ENCODE measurements around the gene GPR107.

GPR107 gene

DNA sequence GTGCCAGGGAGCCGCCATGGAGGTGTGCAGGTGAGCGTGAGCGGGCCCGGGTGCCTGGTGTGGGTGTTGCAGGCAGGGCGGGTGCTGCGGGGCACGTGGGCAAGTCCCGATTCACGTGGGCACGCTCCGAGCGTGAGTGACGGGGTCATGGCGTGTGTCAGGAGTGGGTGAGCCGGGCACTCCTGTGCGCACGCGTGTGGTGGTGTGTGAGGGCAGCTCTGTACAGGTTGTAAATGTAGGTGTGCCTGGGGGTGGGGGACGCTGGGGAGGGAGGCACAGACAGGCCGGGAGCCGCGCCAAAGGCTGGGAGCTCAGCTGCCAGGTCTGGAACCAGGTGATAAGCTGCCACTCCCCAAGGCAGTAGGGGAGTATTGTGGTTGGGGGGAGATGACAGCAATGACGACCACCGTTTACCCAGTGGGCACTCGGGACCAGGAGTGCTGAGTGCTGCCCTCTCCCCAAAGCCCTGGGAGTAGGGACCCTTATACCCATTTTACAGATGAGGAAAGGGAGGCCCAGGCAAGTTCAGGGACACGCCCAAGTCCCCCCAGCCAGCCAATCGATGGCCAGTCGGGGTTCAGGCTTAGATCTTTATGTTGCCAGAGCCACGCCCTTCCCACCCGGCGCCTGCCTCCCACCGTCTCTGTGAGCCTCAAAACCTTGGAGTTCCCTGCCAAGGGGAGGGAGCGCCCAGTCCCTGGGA, 128.1 kb downstream of the GPR107 start:
- TF ChIP-seq, protein P1, sequence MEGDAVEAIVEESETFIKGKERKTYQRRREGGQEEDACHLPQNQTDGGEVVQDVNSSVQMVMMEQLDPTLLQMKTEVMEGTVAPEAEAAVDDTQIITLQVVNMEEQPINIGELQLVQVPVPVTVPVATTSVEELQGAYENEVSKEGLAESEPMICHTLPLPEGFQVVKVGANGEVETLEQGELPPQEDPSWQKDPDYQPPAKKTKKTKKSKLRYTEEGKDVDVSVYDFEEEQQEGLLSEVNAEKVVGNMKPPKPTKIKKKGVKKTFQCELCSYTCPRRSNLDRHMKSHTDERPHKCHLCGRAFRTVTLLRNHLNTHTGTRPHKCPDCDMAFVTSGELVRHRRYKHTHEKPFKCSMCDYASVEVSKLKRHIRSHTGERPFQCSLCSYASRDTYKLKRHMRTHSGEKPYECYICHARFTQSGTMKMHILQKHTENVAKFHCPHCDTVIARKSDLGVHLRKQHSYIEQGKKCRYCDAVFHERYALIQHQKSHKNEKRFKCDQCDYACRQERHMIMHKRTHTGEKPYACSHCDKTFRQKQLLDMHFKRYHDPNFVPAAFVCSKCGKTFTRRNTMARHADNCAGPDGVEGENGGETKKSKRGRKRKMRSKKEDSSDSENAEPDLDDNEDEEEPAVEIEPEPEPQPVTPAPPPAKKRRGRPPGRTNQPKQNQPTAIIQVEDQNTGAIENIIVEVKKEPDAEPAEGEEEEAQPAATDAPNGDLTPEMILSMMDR (IDR thresholded peaks at IDR 0.05; ENCODE audit: extremely low read depth, missing control alignments), result no peak
- no peak for DNase-seq (ENCODE audit: low spot score)

DNA sequence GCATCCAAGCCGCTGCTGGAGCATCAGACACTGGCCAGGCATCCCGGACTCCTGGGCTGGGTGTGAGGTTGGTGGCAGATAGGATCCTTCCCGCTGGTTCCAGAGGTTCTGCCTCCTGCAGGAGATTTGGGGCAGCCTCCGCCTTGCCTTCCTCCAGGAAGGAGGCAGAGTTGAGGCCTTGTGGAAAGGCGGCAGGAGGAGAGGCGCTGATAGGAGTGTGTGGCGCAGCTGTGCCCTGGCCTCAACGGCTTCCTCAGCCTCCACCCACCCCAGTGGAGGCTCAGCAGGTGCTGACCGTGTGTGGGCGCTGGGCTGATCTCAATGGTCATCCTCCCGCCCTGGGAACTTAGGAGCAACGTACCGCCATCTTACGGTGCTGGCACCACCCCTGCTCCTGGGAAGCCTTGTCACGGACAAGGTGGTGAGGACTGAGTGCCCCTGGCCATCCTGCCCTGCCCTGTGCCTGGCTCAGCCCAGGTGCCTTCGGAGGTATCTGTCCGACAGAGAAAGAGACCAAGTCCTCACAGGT, 128.7 kb downstream of the GPR107 start:
- TF ChIP-seq, protein P1 (IDR thresholded peaks at IDR 0.05; ENCODE audit: extremely low read depth, missing control alignments), result no peak

DNA sequence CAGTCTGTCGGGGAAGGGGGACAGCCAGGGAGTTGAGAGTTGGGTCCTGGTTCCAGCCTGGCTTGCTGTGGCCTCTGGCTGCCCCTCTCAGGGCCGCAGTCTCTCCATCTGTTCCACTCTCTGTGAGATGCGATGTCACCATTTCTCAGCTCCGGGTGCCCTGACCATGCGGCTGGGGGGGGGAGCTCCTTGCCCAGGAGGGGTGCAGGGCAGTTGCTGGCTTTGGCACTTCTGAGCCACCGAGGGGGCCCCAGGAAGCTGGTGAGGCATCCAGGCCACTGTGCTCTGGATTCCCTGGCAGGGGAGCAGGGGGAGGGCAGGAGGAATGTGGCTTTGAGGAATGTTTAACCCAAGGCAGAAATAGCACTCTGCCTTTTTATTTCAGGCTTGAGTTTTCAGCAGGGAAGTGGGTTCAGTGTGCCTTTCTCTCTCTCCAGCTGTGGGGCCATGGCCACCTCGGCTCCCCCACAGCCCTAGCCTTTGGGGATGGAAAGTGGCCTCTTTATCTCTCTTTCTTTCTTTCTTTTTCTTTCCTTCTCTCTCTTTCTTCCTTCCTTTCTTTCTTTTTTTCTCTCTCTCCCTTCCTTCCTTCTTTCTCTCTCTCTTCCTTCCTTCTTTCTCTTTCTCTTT, 129.5 kb downstream of the GPR107 start:
- DNase-seq (ENCODE audit: low spot score), result no peak
- TF ChIP-seq, protein P1 (IDR thresholded peaks at IDR 0.05; ENCODE audit: extremely low read depth, missing control alignments), result no peak

More for the DNA sequence above, 128.7 kb downstream of the GPR107 start:
- no peak for DNase-seq (ENCODE audit: low spot score)

DNA sequence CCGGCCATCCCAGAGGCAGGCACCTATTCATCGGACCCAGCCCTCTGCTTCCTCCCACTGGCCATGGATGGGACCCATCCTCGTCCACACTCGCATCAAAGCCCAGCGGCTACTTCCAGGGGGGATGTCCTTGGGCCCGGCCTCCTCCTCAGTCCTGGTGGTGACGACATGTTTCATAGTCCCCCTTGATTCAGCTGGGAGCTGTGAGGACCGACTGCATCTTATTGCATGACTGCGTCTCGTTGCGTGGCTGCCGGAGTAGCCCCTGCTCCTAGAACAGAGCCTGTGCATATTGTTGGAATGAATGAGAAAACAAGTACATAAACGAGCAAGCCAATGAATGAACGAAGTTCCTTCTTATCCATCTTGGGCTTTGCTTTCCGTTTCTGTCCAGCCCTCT, 131.3 kb downstream of the GPR107 start:
- TF ChIP-seq, protein P1 (IDR thresholded peaks at IDR 0.05; ENCODE audit: extremely low read depth, missing control alignments), result no peak
- DNase-seq (ENCODE audit: low spot score), result no peak

DNA sequence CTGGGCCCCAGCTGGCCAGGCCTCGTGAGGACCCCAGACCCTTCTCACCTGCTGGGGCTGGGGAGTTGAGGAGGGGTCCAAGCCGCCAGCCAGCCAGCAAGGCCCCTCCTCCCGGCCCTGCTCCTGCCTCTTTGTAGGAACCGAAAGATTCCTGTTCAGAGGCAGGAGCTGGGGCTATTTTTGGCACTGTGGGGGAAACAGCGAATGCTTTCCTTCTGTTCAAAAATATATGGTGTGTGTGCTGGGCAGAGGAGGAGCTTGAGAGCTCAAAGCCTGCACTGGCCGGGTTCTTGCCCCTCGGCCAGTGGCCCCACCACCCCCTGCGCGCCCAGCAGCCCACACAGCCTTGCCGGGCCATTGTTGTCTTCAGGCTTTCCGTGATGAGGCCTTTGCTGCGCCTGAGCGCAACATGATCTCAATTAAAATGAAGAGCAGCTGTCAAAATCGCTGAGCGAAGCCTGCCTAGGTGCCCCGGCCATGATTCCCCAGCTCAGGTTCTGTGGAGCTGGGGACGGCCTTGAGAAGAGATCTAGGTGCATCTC, 131.9 kb downstream of the GPR107 start:
- TF ChIP-seq, protein P1 (IDR thresholded peaks at IDR 0.05; ENCODE audit: extremely low read depth, missing control alignments), result no peak
- no peak for DNase-seq (ENCODE audit: low spot score)

DNA sequence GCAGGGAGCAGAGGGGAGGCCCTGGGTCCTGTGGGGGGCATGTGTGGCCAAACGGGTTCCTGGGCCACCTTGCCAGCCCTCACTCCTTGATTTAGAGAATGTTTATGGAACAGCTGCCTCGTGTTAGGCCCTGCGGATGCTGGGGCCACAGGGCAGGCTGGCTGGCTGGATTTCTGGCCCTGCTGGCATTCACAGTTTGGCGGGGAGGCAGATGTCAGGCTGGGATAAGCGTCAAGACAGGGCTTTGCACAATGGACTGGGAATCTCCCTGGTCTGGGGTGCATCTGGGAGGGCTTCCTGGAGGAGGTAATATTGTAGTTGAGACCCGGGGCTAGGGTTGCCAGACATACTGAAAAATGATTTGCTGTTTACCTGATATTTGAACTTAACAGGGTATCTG, 132.3 kb downstream of the GPR107 start:
- TF ChIP-seq, protein P1 (IDR thresholded peaks at IDR 0.05; ENCODE audit: extremely low read depth, missing control alignments), result no peak
- no peak for DNase-seq (ENCODE audit: low spot score)

All from GM20000 (cell line).